SK-N-SH treated with all-trans-retinoic acid at 6 μM for 48 hours (cell line): ENCODE data around the gene GRB2.

ENCODE experiments used
- ATAC-seq: fragments of 200-7000 bp; cut with Tn5 transposase; 3 replicates; pipeline ENCODE4 v1.9.1; 2020; ENCODE audit warnings: mild to moderate bottlenecking, moderate library complexity
- ARNTL ChIP-seq: fragments of 450-650 bp; formaldehyde crosslinking; IDR thresholded peaks from 2 replicates; pipeline ENCODE4 v1.5.0; 2020; ENCODE audit warnings: low read depth, mild to moderate bottlenecking, moderate library complexity, borderline replicate concordance
- BACH2 ChIP-seq: fragments of 250-450 bp; sonication (Bioruptor Pico); IDR thresholded peaks from 2 replicates; pipeline ENCODE4 v1.9.0; 2021; ENCODE audit warnings: mild to moderate bottlenecking, borderline replicate concordance
- CSDC2 ChIP-seq: fragments of 250-450 bp; sonication (Bioruptor Pico); IDR thresholded peaks from 2 replicates; pipeline ENCODE4 v1.5.0; 2020; ENCODE audit warnings: mild to moderate bottlenecking, moderate library complexity
- ESRRG ChIP-seq: fragments of 250-450 bp; sonication (Bioruptor Pico); IDR thresholded peaks from 2 replicates; pipeline ENCODE4 v1.6.1; 2021; ENCODE audit warnings: mild to moderate bottlenecking
- GLIS3 ChIP-seq: fragments of 250-450 bp; sonication (Bioruptor Pico); IDR thresholded peaks from 2 replicates; pipeline ENCODE4 v1.5.0; 2020; ENCODE audit warnings: mild to moderate bottlenecking, moderate library complexity
- ISL1 ChIP-seq: fragments of 250-450 bp; sonication (Bioruptor Pico); IDR thresholded peaks from 2 replicates; pipeline ENCODE4 v2.1.2; 2022; ENCODE audit warnings: mild to moderate bottlenecking, moderate library complexity
- POU6F1 ChIP-seq: fragments of 250-450 bp; sonication (Bioruptor Pico); IDR thresholded peaks from 2 replicates; pipeline ENCODE4 v1.8.0; 2021; ENCODE audit warnings: low read depth, mild to moderate bottlenecking, moderate library complexity, borderline replicate concordance
- PPARA ChIP-seq: fragments of 250-450 bp; sonication (Bioruptor Pico); IDR thresholded peaks from 2 replicates; pipeline ENCODE4 v1.5.0; 2020; ENCODE audit warnings: mild to moderate bottlenecking, borderline replicate concordance
- SNAI2 ChIP-seq: fragments of 250-450 bp; sonication (Bioruptor Pico); IDR thresholded peaks from 2 replicates; pipeline ENCODE4 v1.5.0; 2020; ENCODE audit warnings: mild to moderate bottlenecking, moderate library complexity
- TCF4 ChIP-seq: fragments of 250-450 bp; sonication (Bioruptor Pico); IDR thresholded peaks from 2 replicates; pipeline ENCODE4 v1.8.0; 2021; ENCODE audit warnings: mild to moderate bottlenecking, moderate library complexity, borderline replicate concordance
- TOX ChIP-seq: fragments of 250-450 bp; sonication (Bioruptor Pico); IDR thresholded peaks from 2 replicates; pipeline ENCODE4 v1.8.0; 2021; ENCODE audit warnings: mild to moderate bottlenecking, moderate library complexity, borderline replicate concordance
- ZC3H10 ChIP-seq: fragments of 250-450 bp; sonication (Bioruptor Pico); IDR thresholded peaks from 2 replicates; pipeline ENCODE4 v1.5.1; 2021; ENCODE audit warnings: mild to moderate bottlenecking, moderate library complexity
- ZFP3 ChIP-seq: fragments of 250-450 bp; sonication (Bioruptor Pico); IDR thresholded peaks from 2 replicates; pipeline ENCODE4 v1.5.0; 2020; ENCODE audit warnings: mild to moderate bottlenecking, moderate library complexity
- ZFP30 ChIP-seq: fragments of 450-650 bp; formaldehyde crosslinking; IDR thresholded peaks from 2 replicates; pipeline ENCODE4 v1.5.0; 2022; ENCODE audit warnings: mild to moderate bottlenecking, moderate library complexity
- ZNF565 ChIP-seq: fragments of 450-650 bp; formaldehyde crosslinking; conservative IDR thresholded peaks from 2 replicates; pipeline ENCODE4 v1.5.0; 2020; ENCODE audit warnings: low read depth, mild to moderate bottlenecking, moderate library complexity
- ZNF70 ChIP-seq: fragments of 450-650 bp; formaldehyde crosslinking; IDR thresholded peaks from 2 replicates; pipeline ENCODE4 v1.5.0; 2020; ENCODE audit warnings: mild to moderate bottlenecking, moderate library complexity
- ZNF8 ChIP-seq: fragments of 450-650 bp; formaldehyde crosslinking; IDR thresholded peaks from 2 replicates; pipeline ENCODE4 v1.5.0; 2020; ENCODE audit warnings: mild to moderate bottlenecking, moderate library complexity
- TF ChIP-seq, protein P1 (sequence below): fragments of 250-450 bp; sonication (Bioruptor Pico); IDR thresholded peaks from 2 replicates; pipeline ENCODE4 v1.5.0; 2020; ENCODE audit warnings: mild to moderate bottlenecking, moderate library complexity
- TF ChIP-seq, protein P2 (sequence below): fragments of 250-450 bp; sonication (Bioruptor Pico); IDR thresholded peaks from 2 replicates; pipeline ENCODE4 v1.8.0; 2020; ENCODE audit warnings: mild to moderate bottlenecking, moderate library complexity, borderline replicate concordance
- TF ChIP-seq, protein P3 (sequence below): fragments of 250-450 bp; sonication (Bioruptor Pico); IDR thresholded peaks from 2 replicates; pipeline ENCODE4 v1.5.1; 2021; ENCODE audit warnings: mild to moderate bottlenecking, moderate library complexity

Gene GRB2

GRCh38 chr17:75316253-75316652, 89.2 kb downstream of the GRB2 start:
- TF ChIP-seq ARNTL (CRISPR knock-in tag): no peak
- TF ChIP-seq SNAI2 (CRISPR knock-in tag): no peak
- no peak for TF ChIP-seq POU6F1 (CRISPR knock-in tag)
- TF ChIP-seq CSDC2 (CRISPR knock-in tag): no peak
- TF ChIP-seq ESRRG (CRISPR knock-in tag): no peak
- TF ChIP-seq TCF4: no peak
- TF ChIP-seq BACH2 (CRISPR knock-in tag): no peak
- TF ChIP-seq, protein P1, sequence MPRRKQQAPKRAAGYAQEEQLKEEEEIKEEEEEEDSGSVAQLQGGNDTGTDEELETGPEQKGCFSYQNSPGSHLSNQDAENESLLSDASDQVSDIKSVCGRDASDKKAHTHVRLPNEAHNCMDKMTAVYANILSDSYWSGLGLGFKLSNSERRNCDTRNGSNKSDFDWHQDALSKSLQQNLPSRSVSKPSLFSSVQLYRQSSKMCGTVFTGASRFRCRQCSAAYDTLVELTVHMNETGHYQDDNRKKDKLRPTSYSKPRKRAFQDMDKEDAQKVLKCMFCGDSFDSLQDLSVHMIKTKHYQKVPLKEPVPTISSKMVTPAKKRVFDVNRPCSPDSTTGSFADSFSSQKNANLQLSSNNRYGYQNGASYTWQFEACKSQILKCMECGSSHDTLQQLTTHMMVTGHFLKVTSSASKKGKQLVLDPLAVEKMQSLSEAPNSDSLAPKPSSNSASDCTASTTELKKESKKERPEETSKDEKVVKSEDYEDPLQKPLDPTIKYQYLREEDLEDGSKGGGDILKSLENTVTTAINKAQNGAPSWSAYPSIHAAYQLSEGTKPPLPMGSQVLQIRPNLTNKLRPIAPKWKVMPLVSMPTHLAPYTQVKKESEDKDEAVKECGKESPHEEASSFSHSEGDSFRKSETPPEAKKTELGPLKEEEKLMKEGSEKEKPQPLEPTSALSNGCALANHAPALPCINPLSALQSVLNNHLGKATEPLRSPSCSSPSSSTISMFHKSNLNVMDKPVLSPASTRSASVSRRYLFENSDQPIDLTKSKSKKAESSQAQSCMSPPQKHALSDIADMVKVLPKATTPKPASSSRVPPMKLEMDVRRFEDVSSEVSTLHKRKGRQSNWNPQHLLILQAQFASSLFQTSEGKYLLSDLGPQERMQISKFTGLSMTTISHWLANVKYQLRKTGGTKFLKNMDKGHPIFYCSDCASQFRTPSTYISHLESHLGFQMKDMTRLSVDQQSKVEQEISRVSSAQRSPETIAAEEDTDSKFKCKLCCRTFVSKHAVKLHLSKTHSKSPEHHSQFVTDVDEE (CRISPR knock-in tag): no peak
- no peak for TF ChIP-seq ZNF70 (CRISPR knock-in tag)
- TF ChIP-seq ISL1: no peak
- TF ChIP-seq ZFP30 (CRISPR knock-in tag): no peak
- no peak for TF ChIP-seq GLIS3 (CRISPR knock-in tag)
- TF ChIP-seq ZC3H10: no peak
- no peak for TF ChIP-seq ZNF8 (CRISPR knock-in tag)
- no peak for TF ChIP-seq ZFP3 (CRISPR knock-in tag)
- TF ChIP-seq PPARA (CRISPR knock-in tag): no peak
- no peak for TF ChIP-seq TOX (CRISPR knock-in tag)
- no peak for TF ChIP-seq ZNF565 (CRISPR knock-in tag)
- no peak for ATAC-seq

- TF ChIP-seq ZC3H10 (no peak), ARNTL (CRISPR knock-in tag) (no peak), GLIS3 (CRISPR knock-in tag) (no peak), POU6F1 (CRISPR knock-in tag) (no peak), ZNF565 (CRISPR knock-in tag) (no peak), TCF4 (no peak)
- TF ChIP-seq, protein P1 (CRISPR knock-in tag): no peak
- TF ChIP-seq, protein P2, sequence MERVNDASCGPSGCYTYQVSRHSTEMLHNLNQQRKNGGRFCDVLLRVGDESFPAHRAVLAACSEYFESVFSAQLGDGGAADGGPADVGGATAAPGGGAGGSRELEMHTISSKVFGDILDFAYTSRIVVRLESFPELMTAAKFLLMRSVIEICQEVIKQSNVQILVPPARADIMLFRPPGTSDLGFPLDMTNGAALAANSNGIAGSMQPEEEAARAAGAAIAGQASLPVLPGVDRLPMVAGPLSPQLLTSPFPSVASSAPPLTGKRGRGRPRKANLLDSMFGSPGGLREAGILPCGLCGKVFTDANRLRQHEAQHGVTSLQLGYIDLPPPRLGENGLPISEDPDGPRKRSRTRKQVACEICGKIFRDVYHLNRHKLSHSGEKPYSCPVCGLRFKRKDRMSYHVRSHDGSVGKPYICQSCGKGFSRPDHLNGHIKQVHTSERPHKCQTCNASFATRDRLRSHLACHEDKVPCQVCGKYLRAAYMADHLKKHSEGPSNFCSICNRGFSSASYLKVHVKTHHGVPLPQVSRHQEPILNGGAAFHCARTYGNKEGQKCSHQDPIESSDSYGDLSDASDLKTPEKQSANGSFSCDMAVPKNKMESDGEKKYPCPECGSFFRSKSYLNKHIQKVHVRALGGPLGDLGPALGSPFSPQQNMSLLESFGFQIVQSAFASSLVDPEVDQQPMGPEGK (CRISPR knock-in tag): no peak
- TF ChIP-seq, protein P3, sequence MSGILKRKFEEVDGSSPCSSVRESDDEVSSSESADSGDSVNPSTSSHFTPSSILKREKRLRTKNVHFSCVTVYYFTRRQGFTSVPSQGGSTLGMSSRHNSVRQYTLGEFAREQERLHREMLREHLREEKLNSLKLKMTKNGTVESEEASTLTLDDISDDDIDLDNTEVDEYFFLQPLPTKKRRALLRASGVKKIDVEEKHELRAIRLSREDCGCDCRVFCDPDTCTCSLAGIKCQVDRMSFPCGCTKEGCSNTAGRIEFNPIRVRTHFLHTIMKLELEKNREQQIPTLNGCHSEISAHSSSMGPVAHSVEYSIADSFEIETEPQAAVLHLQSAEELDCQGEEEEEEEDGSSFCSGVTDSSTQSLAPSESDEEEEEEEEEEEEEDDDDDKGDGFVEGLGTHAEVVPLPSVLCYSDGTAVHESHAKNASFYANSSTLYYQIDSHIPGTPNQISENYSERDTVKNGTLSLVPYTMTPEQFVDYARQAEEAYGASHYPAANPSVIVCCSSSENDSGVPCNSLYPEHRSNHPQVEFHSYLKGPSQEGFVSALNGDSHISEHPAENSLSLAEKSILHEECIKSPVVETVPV (CRISPR knock-in tag): no peak
- no peak; the same call in 2 of the 3 replicates for ATAC-seq
Observed at GRCh38 chr17:75315541-75316243, 89.8 kb downstream of the GRB2 start.
